Tibial artery (tissue), 4 donors: ENCODE data around the gene FADS3.

ENCODE experiments used
- DNase-seq, 2 donors: peaks; one replicate each; pipeline ENCODE4 v3.0.0-alpha.2; 2019
- H3K27ac ChIP-seq, 2 donors: fragments of 200-600 bp; sonication (generic) in 1 of 2; 1 replicate in 1 of 2; 2 replicates in 1 of 2; pipeline ENCODE4 v1.5.1; 2018 to 2019; ENCODE audit warnings: mild to moderate bottlenecking in 1 of 2
- H3K27me3 ChIP-seq, 2 donors: fragments of 200-600 bp; sonication (generic) in 1 of 2; one replicate each; pipeline versions ENCODE4 v1.5.1 to v1.6.0; 2016 to 2019
- H3K36me3 ChIP-seq, 3 donors: fragments of 200-600 bp; sonication (generic) in 2 of 3; one replicate each; pipeline ENCODE4 v1.5.1; 2016 to 2019; ENCODE audit warnings: mild to moderate bottlenecking in 2 of 3
- H3K4me1 ChIP-seq, 4 donors: fragments of 200-600 bp; sonication (generic) in 2 of 4; 1 replicate in 3 of 4; 2 replicates in 1 of 4; pipeline ENCODE4 v1.5.1; 2016 to 2019
- H3K4me3 ChIP-seq, 2 donors: fragments of 200-600 bp; sonication (generic) in 1 of 2; 1 replicate in 1 of 2; 2 replicates in 1 of 2; pipeline ENCODE4 v1.5.1; 2018 to 2019; ENCODE audit warnings: mild to moderate bottlenecking in 2 of 2
- H3K9me3 ChIP-seq, 3 donors: fragments of 200-600 bp; sonication (generic) in 1 of 3; one replicate each; pipeline ENCODE4 v1.5.1; 2016 to 2019
- intact Hi-C: fragments of 100-400 bp; cut with DNase I; formaldehyde crosslinking; loops from one replicate; pipeline ENCODE4 v1.15.0; 2023; ENCODE audit warnings: low total_unique reads
- TF ChIP-seq, protein P1 (sequence below), 2 experiments: fragments of 200-600 bp in 1 of 2; fragments of 450-650 bp in 1 of 2; IDR thresholded peaks; one replicate each; pipeline ENCODE4 v1.5.1; 2017 to 2019; ENCODE audit warnings: antibody characterized with exemption in 2 of 2, mild to moderate bottlenecking in 1 of 2, moderate library complexity in 1 of 2

Gene FADS3

DNA sequence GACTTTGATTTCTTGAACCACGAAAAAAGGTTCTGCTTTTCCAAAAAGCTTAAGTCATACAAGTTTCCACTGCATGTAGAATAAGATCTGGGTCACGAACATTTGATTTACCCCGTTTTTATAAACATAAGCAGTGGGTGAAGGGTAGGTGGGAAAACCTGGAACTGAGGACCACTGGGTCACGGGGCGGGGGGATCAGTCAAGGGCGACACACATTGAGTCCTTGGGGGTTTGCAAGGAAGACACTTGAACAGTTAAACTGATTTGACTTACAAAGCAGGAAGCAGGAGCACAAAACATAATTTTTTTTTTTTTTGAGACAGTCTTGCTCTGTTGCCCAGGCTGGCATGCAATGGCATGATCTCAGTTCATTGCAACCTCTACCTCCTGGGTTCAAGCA, 10.9 kb downstream of the FADS3 start:
- intact Hi-C loops = no loop called here
- Histone ChIP-seq H3K4me3 (no peak overlapping the region), H3K9me3 (no peaks in the 10 kb centered on the region), H3K4me1 (peaks cover 0 to 65% (median 33%) of the 10 kb centered on the region in 4 donors), H3K27ac (peak overlapping the region; percentile 23 to 45), H3K36me3 (peaks cover 39 to 45% (median 42%) of the 10 kb centered on the region in 3 donors), H3K27me3 (no peaks in the 10 kb centered on the region)
- DNase-seq = no peak
- TF ChIP-seq, protein P1, sequence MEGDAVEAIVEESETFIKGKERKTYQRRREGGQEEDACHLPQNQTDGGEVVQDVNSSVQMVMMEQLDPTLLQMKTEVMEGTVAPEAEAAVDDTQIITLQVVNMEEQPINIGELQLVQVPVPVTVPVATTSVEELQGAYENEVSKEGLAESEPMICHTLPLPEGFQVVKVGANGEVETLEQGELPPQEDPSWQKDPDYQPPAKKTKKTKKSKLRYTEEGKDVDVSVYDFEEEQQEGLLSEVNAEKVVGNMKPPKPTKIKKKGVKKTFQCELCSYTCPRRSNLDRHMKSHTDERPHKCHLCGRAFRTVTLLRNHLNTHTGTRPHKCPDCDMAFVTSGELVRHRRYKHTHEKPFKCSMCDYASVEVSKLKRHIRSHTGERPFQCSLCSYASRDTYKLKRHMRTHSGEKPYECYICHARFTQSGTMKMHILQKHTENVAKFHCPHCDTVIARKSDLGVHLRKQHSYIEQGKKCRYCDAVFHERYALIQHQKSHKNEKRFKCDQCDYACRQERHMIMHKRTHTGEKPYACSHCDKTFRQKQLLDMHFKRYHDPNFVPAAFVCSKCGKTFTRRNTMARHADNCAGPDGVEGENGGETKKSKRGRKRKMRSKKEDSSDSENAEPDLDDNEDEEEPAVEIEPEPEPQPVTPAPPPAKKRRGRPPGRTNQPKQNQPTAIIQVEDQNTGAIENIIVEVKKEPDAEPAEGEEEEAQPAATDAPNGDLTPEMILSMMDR (IDR thresholded peaks at IDR 0.05) = no peak

DNA sequence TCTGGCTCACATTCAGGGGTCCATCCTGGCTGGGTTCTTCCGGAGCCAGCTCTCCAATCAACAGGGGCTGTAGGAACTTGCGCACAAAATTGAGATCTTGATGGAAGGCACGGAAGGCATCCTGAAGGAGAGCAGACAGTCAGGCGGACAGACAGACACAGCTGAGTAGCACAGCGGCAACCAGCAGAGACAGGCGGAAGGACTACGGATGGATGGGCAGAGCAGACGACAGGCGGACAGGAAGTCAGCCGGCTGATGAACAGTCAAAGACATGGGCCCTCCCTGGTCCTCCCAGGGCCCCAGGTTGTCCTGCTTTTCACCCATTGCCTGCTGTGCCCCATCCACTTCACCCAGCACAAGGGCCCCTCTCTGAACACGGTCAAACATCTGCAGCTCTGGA, 11.3 kb downstream of the FADS3 start:
- Histone ChIP-seq H3K4me1 (peaks cover 0 to 65% (median 30%) of the 10 kb centered on the region in 4 donors), H3K36me3 (peaks cover 39 to 47% (median 42%) of the 10 kb centered on the region in 3 donors), H3K27me3 (no peaks in the 10 kb centered on the region), H3K4me3 (no peak overlapping the region), H3K27ac (peak overlapping the region in 1 of 2 donors; percentile 45), H3K9me3 (no peaks in the 10 kb centered on the region)
- intact Hi-C loops = no loop called here
- TF ChIP-seq, protein P1 (IDR thresholded peaks at IDR 0.05) = no peak
- no peak for DNase-seq

- peaks cover 0 to 65% (median 30%) of the 10 kb centered on the region in 4 donors for H3K4me1 ChIP-seq
- peak overlapping the region in 1 of 2 donors; percentile 45 for H3K27ac ChIP-seq
- no peaks in the 10 kb centered on the region for H3K9me3 ChIP-seq
- no peaks in the 10 kb centered on the region for H3K27me3 ChIP-seq
- no peak overlapping the region for H3K4me3 ChIP-seq
- TF ChIP-seq, protein P1 (IDR thresholded peaks at IDR 0.05) = no peak
- H3K36me3 ChIP-seq = peaks cover 39 to 49% (median 42%) of the 10 kb centered on the region in 3 donors
- DNase-seq = no peak
- intact Hi-C loops = no loop called here
Observed at GRCh38 chr11:61879152-61879551, 12.2 kb downstream of the FADS3 start.

- no peak for DNase-seq
- Histone ChIP-seq H3K9me3 (no peaks in the 10 kb centered on the region), H3K4me3 (no peak overlapping the region), H3K27ac (peak overlapping the region in 1 of 2 donors; percentile 6), H3K27me3 (no peaks in the 10 kb centered on the region), H3K36me3 (peaks cover 39 to 68% (median 55%) of the 10 kb centered on the region in 3 donors), H3K4me1 (peaks cover 0 to 50% (median 31%) of the 10 kb centered on the region in 4 donors)
- intact Hi-C loops = no loop called here
- TF ChIP-seq, protein P1 (IDR thresholded peaks at IDR 0.05) = no peak
Observed at GRCh38 chr11:61875698-61876097, 15.6 kb downstream of the FADS3 start.

DNA sequence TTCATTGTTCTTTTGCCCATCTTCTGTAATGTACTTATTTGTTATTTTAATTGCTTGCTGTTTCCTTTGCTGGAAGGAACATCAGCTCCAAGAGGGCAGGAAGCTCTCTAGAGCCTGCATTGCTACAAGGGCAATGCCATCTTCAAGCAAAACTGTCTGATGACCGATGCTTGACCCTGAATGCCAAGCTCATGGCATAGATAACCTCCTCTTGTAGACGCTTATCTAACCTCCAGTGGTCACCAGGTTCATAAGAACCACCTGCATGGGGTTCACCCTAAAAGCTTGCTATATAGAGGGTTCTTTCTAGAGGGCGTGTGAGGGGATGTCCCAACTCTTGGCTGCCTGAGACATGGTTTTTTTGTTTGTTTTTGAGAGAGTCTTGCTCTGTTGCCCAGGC, 16.5 kb downstream of the FADS3 start:
- no peaks in the 10 kb centered on the region for H3K27me3 ChIP-seq
- H3K27ac ChIP-seq = peak overlapping the region; percentile 26 to 62
- no peak for DNase-seq
- H3K36me3 ChIP-seq = peaks cover 39 to 66% (median 55%) of the 10 kb centered on the region in 3 donors
- peaks cover 0 to 50% (median 35%) of the 10 kb centered on the region in 4 donors for H3K4me1 ChIP-seq
- no peaks in the 10 kb centered on the region for H3K9me3 ChIP-seq
- intact Hi-C loops = no loop called here
- no peak overlapping the region for H3K4me3 ChIP-seq
- TF ChIP-seq, protein P1 (IDR thresholded peaks at IDR 0.05) = no peak

DNA sequence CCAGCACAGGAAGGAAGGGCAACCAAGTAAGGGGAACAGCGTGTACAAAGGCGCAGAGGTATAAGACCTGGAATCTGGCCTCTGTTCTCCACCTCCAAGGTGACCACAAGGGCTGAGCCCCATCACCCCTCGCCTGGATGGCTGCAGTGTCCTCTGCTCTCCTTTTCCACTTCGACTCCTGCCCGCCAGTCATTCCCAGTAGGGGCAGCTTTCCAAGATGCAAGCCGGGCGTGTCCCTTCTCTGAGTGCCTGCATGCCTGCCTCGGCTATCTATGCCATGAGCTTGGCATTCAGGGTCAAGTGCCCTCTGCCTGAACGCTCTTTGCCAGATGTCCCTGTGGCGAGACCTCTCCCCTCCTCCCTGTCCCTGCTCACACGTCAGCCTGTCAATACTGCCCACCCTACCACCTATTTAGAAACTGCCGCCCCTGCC, 17.0 kb downstream of the FADS3 start:
- TF ChIP-seq, protein P1 (IDR thresholded peaks at IDR 0.05) = no peak
- Histone ChIP-seq H3K4me1 (peaks cover 0 to 50% (median 36%) of the 10 kb centered on the region in 4 donors), H3K27me3 (no peaks in the 10 kb centered on the region), H3K36me3 (peaks cover 35 to 62% (median 53%) of the 10 kb centered on the region in 3 donors), H3K9me3 (no peaks in the 10 kb centered on the region), H3K27ac (peak overlapping the region; percentile 26 to 62), H3K4me3 (no peak overlapping the region)
- no peak for DNase-seq
- intact Hi-C loops = no loop called here
